HepG2 (cell line): ENCODE measurements around the gene UAP1. TPM values are rescaled to one million over a fixed set of nuclear protein-coding genes. Genes with fewer than 3 reads are reported as not detected.

ENCODE experiments used
- FOSL1 ChIP-seq: sonication (generic); formaldehyde crosslinking; IDR thresholded peaks from 2 replicates; pipeline ENCODE4 v1.9.0; 2021; ENCODE audit warnings: missing genetic modification reagents, borderline replicate concordance
- HNRNPH1 ChIP-seq: fragments of 200-400 bp; formaldehyde crosslinking; optimal IDR thresholded peaks from 2 replicates; pipeline ENCODE3; 2017; ENCODE audit warnings: mild to moderate bottlenecking, low read depth, low read length
- HOXA5 ChIP-seq: sonication (generic); formaldehyde crosslinking; IDR thresholded peaks from 2 replicates; pipeline ENCODE4 v1.4.0; 2020; ENCODE audit warnings: missing genetic modification reagents
- JDP2 ChIP-seq: sonication (generic); formaldehyde crosslinking; IDR thresholded peaks from 2 replicates; pipeline ENCODE4 v1.8.1; 2022; ENCODE audit warnings: missing genetic modification reagents, borderline replicate concordance
- KLF16 ChIP-seq, 2 experiments: sonication (generic) in 1 of 2; formaldehyde crosslinking in 1 of 2; IDR thresholded peaks; 2 replicates each; pipeline versions ENCODE4 v1.6.1 to v1.8.0; 2016 to 2023; ENCODE audit warnings: missing genetic modification reagents in 2 of 2, missing compliant biosample characterization in 1 of 2
- KMT2B ChIP-seq: IDR thresholded peaks from 2 replicates; pipeline ENCODE4 v1.6.1; 2016; ENCODE audit warnings: missing genetic modification reagents, missing compliant biosample characterization
- NKX3-1 ChIP-seq: sonication (generic); formaldehyde crosslinking; IDR thresholded peaks from 2 replicates; pipeline ENCODE4 v1.5.0; 2020; ENCODE audit warnings: missing genetic modification reagents
- PITX1 ChIP-seq: sonication (generic); formaldehyde crosslinking; IDR thresholded peaks from 2 replicates; pipeline ENCODE4 v1.5.1; 2020; ENCODE audit warnings: mild to moderate bottlenecking, missing genetic modification reagents
- SAFB2 ChIP-seq: sonication (generic); formaldehyde crosslinking; IDR thresholded peaks from 2 replicates; pipeline ENCODE4 v1.5.1; 2020; ENCODE audit warnings: missing genetic modification reagents, low read depth, mild to moderate bottlenecking, borderline replicate concordance
- SIX4 ChIP-seq: sonication (generic); formaldehyde crosslinking; IDR thresholded peaks from 2 replicates; pipeline ENCODE4 v1.4.0; 2020; ENCODE audit warnings: missing genetic modification reagents
- SKIL ChIP-seq: sonication (generic); formaldehyde crosslinking; IDR thresholded peaks from 2 replicates; pipeline ENCODE4 v1.8.0; 2022; ENCODE audit warnings: missing genetic modification reagents, mild to moderate bottlenecking, moderate library complexity, borderline replicate concordance
- SNAI1 ChIP-seq: sonication (generic); formaldehyde crosslinking; IDR thresholded peaks from 2 replicates; pipeline ENCODE4 v1.5.0; 2020; ENCODE audit warnings: mild to moderate bottlenecking, missing genetic modification reagents, borderline replicate concordance
- SPEN ChIP-seq: sonication (generic); formaldehyde crosslinking; IDR thresholded peaks from 2 replicates; pipeline ENCODE4 v1.5.1; 2020; ENCODE audit warnings: low read depth, mild to moderate bottlenecking, missing genetic modification reagents
- ZBTB14 ChIP-seq: sonication (generic); formaldehyde crosslinking; IDR thresholded peaks from 2 replicates; pipeline ENCODE4 v1.4.0; 2020; ENCODE audit warnings: missing genetic modification reagents
- ZBTB38 ChIP-seq: sonication (generic); formaldehyde crosslinking; IDR thresholded peaks from 2 replicates; pipeline ENCODE4 v1.5.1; 2020; ENCODE audit warnings: mild to moderate bottlenecking, missing genetic modification reagents
- ZC3H13 ChIP-seq: sonication (generic); formaldehyde crosslinking; IDR thresholded peaks from 2 replicates; pipeline ENCODE4 v1.8.1; 2023; ENCODE audit warnings: mild to moderate bottlenecking, missing genetic modification reagents, moderate library complexity
- ZFAT ChIP-seq: sonication (generic); formaldehyde crosslinking; conservative IDR thresholded peaks from 2 replicates; pipeline ENCODE4 v1.8.1; 2023; ENCODE audit warnings: missing genetic modification reagents, inconsistent platforms
- ZFP90 ChIP-seq: sonication (generic); formaldehyde crosslinking; IDR thresholded peaks from 2 replicates; pipeline ENCODE4 v1.8.0; 2022; ENCODE audit warnings: missing genetic modification reagents, mild to moderate bottlenecking, inconsistent platforms, borderline replicate concordance
- ZGPAT ChIP-seq: IDR thresholded peaks from 2 replicates; pipeline ENCODE4 v1.6.1; 2016; ENCODE audit warnings: mild to moderate bottlenecking
- ZNF607 ChIP-seq: sonication (generic); formaldehyde crosslinking; IDR thresholded peaks from 2 replicates; pipeline ENCODE4 v1.5.1; 2020; ENCODE audit warnings: missing genetic modification reagents, mild to moderate bottlenecking, borderline replicate concordance
- ZNF784 ChIP-seq: sonication (generic); formaldehyde crosslinking; IDR thresholded peaks from 2 replicates; pipeline ENCODE4 v1.5.1; 2020; ENCODE audit warnings: missing genetic modification reagents, mild to moderate bottlenecking, borderline replicate concordance
- ZNF883 ChIP-seq: sonication (generic); formaldehyde crosslinking; IDR thresholded peaks from 2 replicates; pipeline ENCODE4 v1.5.1; 2020; ENCODE audit warnings: mild to moderate bottlenecking, missing genetic modification reagents; ENCODE audit errors: not compliant biosample characterization
- ZSCAN12 ChIP-seq: sonication (generic); formaldehyde crosslinking; IDR thresholded peaks from 2 replicates; pipeline ENCODE4 v1.9.0; 2021; ENCODE audit warnings: mild to moderate bottlenecking, missing genetic modification reagents
- polyA plus RNA-seq, 8 experiments: library from polyadenylated mRNA; depleted of rRNA in 3 of 8; stranded (reverse) in 7 of 8; unstranded in 1 of 8; fragments of >200 nt; fragmentation: Illumina TruSeq in 4 of 8; extraction: Trizol in 4 of 8; gene quantifications; 2 replicates each; pipeline versions ENCODE4 v1.2.1 to v1.2.3, GENCODE V29; 2011 to 2016; ENCODE audit warnings: low read depth in 4 of 8, missing spikeins in 1 of 8, mixed read lengths in 1 of 8; ENCODE audit not compliant: insufficient read depth in 1 of 8
- total RNA-seq, 5 experiments: library from RNA; depleted of rRNA; stranded (reverse); fragments of >200 nt; fragmentation: Illumina TruSeq; extraction: Trizol; gene quantifications; 2 replicates each; pipeline ENCODE4 v1.2.3, GENCODE V29; 2016; ENCODE audit warnings: low read depth in 1 of 5

The UAP1 gene
- total and polyA plus RNA-seq, 2 of the 13 experiments (the other 11 are each of a cell fraction or from before 2014, with no cell fraction given): 48.4 to 117 TPM

- TF ChIP-seq SKIL (CRISPR knock-in tag) (no peak; the same call in 1 of the 2 replicates), SIX4 (CRISPR knock-in tag) (peak; percentile 14; the same call in 1 of the 2 replicates), ZFP90 (peak; percentile 66; the same call in 1 of the 2 replicates), ZFAT (CRISPR knock-in tag) (no peak), ZSCAN12 (CRISPR knock-in tag) (no peak), FOSL1 (no peak), PITX1 (CRISPR knock-in tag) (peak; percentile 18; the same call in 1 of the 2 replicates), KMT2B (no peak), ZBTB38 (CRISPR knock-in tag) (peak; percentile 82), KLF16 (CRISPR knock-in tag; IDR thresholded peaks at IDR 0.05) (0 out of 4 replicates have a peak, but pooled peaks of 1 of the 2 experiments have one; percentile 47), ZGPAT (CRISPR knock-in tag) (peak; percentile 58; the same call in 1 of the 2 replicates), SAFB2 (CRISPR knock-in tag) (peak; percentile 70; the same call in 1 of the 2 replicates), HOXA5 (peak; percentile 14; the same call in 1 of the 2 replicates), ZNF883 (CRISPR knock-in tag) (peak; percentile 44), JDP2 (no peak), SNAI1 (CRISPR knock-in tag) (no peak), NKX3-1 (CRISPR knock-in tag) (0 out of 2 replicates have a peak, but pooled peaks have one; percentile 54), SPEN (peak; percentile 22; the same call in 1 of the 2 replicates), HNRNPH1 (no peak), ZC3H13 (CRISPR knock-in tag) (0 out of 2 replicates have a peak, but pooled peaks have one; percentile 44), ZBTB14 (CRISPR knock-in tag) (0 out of 2 replicates have a peak, but pooled peaks have one; percentile 55), ZNF784 (CRISPR knock-in tag) (peak; percentile 56; the same call in 1 of the 2 replicates), ZNF607 (CRISPR knock-in tag) (0 out of 2 replicates have a peak, but pooled peaks have one; percentile 44)
These were observed at the start of gene UAP1 (continued) for GRCh38 chr1:162561616-162562469.
